Measurements from ENCODE around the gene SUN1. TPM values are rescaled to one million over a fixed set of nuclear protein-coding genes. Genes with fewer than 3 reads are reported as not detected.
A peak's percentile ranks its signal among the peaks of the same experiment; 100 is the strongest.

SUN1 gene
- polyA plus RNA-seq, 3 donors from 2014 or later, result 19.3 to 31.5 (median 19.8) TPM

- peaks cover 0 to 5% (median 0%) of the 10 kb centered on the region in 3 donors for H3K36me3 Mint-ChIP-seq
- H3K27me3 Mint-ChIP-seq (ENCODE audit: low read depth in 3 of 3), result peaks cover 6 to 17% (median 9%) of the 10 kb centered on the region in 3 donors
- peaks cover 32 to 34% of the 10 kb centered on the region in 2 donors for H3K4me1 Mint-ChIP-seq
- peak within 1 kb of the TSS; percentile 88 to 94 (median 93) for H3K4me3 Mint-ChIP-seq
- peak within 1 kb of the TSS; percentile 82 to 96 (median 91) for H3K27ac Mint-ChIP-seq
- H3K9me3 Mint-ChIP-seq, result no peaks in the 10 kb centered on the region
- peak; percentile 99 for DNase-seq
Observed at GRCh38 chr7:876077-876971, 44.0 kb downstream of the SUN1 start, which contains the start of gene GET4. Gene GET4 (plus strand): TSS chr7:876554. CDS start chr7:876646, 92 bp downstream.

GRCh38 chr7:876972-877311 lies 44.7 kb downstream of the SUN1 start:
- Mint-ChIP-seq H3K4me3 (peak overlapping the region; percentile 88 to 94 (median 93)), H3K36me3 (peaks cover 0 to 5% (median 1%) of the 10 kb centered on the region in 3 donors), H3K27me3 (ENCODE audit: low read depth in 3 of 3) (peaks cover 6 to 17% (median 8%) of the 10 kb centered on the region in 3 donors), H3K9me3 (no peaks in the 10 kb centered on the region), H3K27ac (peak overlapping the region; percentile 82 to 96 (median 91)), H3K4me1 (peaks cover 35 to 39% of the 10 kb centered on the region in 2 donors)
- no peak for DNase-seq

- peak overlapping the region; percentile 82 to 96 (median 91) for H3K27ac Mint-ChIP-seq
- peaks cover 38 to 44% of the 10 kb centered on the region in 2 donors for H3K4me1 Mint-ChIP-seq
- peaks cover 6 to 15% (median 9%) of the 10 kb centered on the region in 3 donors for H3K27me3 Mint-ChIP-seq (ENCODE audit: low read depth in 3 of 3)
- no peaks in the 10 kb centered on the region for H3K9me3 Mint-ChIP-seq
- H3K36me3 Mint-ChIP-seq, result peaks cover 0 to 5% (median 3%) of the 10 kb centered on the region in 3 donors
- H3K4me3 Mint-ChIP-seq, result peak overlapping the region; percentile 88 to 94 (median 93)
- no peak for DNase-seq
Observed at GRCh38 chr7:877312-878232, 45.3 kb downstream of the SUN1 start.

GRCh38 chr7:879093-879492 lies 46.8 kb downstream of the SUN1 start:
- Mint-ChIP-seq H3K9me3 (no peaks in the 10 kb centered on the region), H3K4me1 (peaks cover 40 to 45% of the 10 kb centered on the region in 2 donors), H3K27ac (no peak overlapping the region), H3K36me3 (peaks cover 0 to 3% (median 3%) of the 10 kb centered on the region in 3 donors), H3K4me3 (peak overlapping the region; percentile 41 to 58 (median 51)), H3K27me3 (ENCODE audit: low read depth in 3 of 3) (peaks cover 6 to 18% (median 10%) of the 10 kb centered on the region in 3 donors)
- DNase-seq, result no peak

DNA sequence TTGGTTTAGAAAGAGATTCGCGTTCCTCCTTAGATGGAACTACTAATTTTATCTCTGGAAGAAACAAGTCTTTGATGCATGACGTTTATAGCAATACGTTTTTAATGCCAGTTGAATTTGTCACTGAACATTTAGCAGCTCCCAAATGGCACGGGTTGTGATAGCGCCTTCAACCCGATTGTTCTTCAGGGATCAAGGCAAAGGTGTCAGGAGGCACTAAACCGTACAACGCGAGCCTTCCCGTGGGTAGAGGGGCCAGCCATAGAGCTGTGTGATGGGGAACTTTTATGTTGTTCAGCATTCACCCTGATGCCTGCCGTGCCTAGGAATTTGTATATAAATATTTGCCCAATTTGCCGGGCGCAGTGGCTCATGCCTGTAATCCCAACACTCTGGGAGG lies 47.4 kb downstream of the SUN1 start:
- peaks cover 0 to 3% (median 3%) of the 10 kb centered on the region in 3 donors for H3K36me3 Mint-ChIP-seq
- DNase-seq, result no peak
- H3K4me1 Mint-ChIP-seq, result peaks cover 45 to 51% of the 10 kb centered on the region in 2 donors
- H3K27me3 Mint-ChIP-seq (ENCODE audit: low read depth in 3 of 3), result peaks cover 6 to 20% (median 10%) of the 10 kb centered on the region in 3 donors
- peak overlapping the region in 1 of 5 donors; percentile 47 for H3K4me3 Mint-ChIP-seq
- H3K27ac Mint-ChIP-seq, result no peak overlapping the region
- no peaks in the 10 kb centered on the region for H3K9me3 Mint-ChIP-seq

DNA sequence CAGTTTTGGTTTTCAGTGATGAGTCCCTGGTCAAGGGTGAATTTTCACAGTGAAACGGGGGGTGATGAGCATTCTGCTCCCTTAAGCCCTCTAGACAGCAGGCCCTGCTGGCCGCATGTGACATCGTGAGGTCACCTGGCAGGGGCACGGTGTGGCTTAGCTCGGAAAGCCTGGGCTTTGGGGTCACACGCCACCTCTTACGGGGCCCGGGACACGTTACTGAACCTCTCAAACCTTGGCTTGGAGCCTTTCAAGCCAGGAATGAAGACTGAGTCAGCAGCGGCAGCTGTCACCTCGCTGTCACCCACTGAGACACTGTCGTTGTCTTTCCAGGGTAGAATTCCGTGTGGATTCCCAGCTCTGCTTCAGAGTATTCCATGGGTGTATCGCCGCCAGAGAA lies 48.2 kb downstream of the SUN1 start:
- H3K4me3 Mint-ChIP-seq, result no peak overlapping the region
- peaks cover 6 to 21% (median 10%) of the 10 kb centered on the region in 3 donors for H3K27me3 Mint-ChIP-seq (ENCODE audit: low read depth in 3 of 3)
- no peak for DNase-seq
- H3K4me1 Mint-ChIP-seq, result peaks cover 47 to 55% of the 10 kb centered on the region in 2 donors
- H3K36me3 Mint-ChIP-seq, result peaks cover 0 to 3% (median 3%) of the 10 kb centered on the region in 3 donors
- H3K27ac Mint-ChIP-seq, result no peak overlapping the region
- H3K9me3 Mint-ChIP-seq, result no peaks in the 10 kb centered on the region

GRCh38 chr7:881441-882234 lies 49.4 kb downstream of the SUN1 start:
- DNase-seq, result no peak
- Mint-ChIP-seq H3K4me3 (no peak overlapping the region), H3K27me3 (ENCODE audit: low read depth in 3 of 3) (peaks cover 9 to 25% (median 10%) of the 10 kb centered on the region in 3 donors), H3K36me3 (peaks cover 0 to 3% (median 3%) of the 10 kb centered on the region in 3 donors), H3K9me3 (no peaks in the 10 kb centered on the region), H3K27ac (no peak overlapping the region), H3K4me1 (peaks cover 49 to 55% of the 10 kb centered on the region in 2 donors)

DNA sequence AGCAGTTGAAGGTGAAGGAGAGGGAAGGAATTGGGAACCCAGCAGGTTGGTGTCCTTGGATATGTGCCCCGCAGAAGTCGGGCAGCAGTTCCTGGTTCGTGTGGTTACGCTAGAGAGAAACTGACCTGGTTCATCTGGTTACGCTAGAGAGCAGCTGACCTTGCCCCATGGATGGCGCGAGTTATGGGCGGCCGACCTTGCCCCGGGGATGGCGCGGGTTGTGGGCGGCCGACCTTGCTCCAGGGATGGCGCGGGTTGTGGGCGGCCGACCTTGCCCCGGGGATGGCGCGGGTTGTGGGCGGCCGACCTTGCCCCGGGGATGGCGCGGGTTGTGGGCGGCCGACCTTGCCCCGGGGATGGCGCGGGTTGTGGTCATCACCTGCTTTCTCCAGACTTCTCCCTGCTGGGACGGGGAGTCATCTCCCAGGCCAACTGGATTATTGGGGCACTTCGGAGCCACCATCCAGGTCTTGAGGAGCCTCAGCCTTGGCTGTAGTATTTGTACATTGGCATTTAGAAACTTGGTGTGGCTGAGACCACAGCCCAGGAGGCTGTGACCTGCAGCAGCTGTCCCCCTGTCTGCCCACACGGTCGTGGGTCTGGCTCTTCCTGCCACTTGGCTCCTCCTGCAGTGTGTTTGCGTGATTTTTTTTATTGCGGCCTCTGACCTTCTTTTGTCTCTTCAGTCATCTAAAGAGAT lies 50.2 kb downstream of the SUN1 start:
- H3K9me3 Mint-ChIP-seq, result no peaks in the 10 kb centered on the region
- H3K4me1 Mint-ChIP-seq, result peaks cover 44 to 55% of the 10 kb centered on the region in 2 donors
- peaks cover 0 to 3% (median 3%) of the 10 kb centered on the region in 3 donors for H3K36me3 Mint-ChIP-seq
- no peak for DNase-seq
- peaks cover 5 to 23% (median 7%) of the 10 kb centered on the region in 3 donors for H3K27me3 Mint-ChIP-seq (ENCODE audit: low read depth in 3 of 3)
- no peak overlapping the region for H3K4me3 Mint-ChIP-seq
- peak overlapping the region in 1 of 6 donors; percentile 12 for H3K27ac Mint-ChIP-seq

GRCh38 chr7:883055-884021 lies 51.1 kb downstream of the SUN1 start:
- Mint-ChIP-seq H3K27ac (peak overlapping the region in 1 of 6 donors; percentile 55), H3K4me3 (no peak overlapping the region), H3K4me1 (peaks cover 42 to 49% of the 10 kb centered on the region in 2 donors), H3K9me3 (no peaks in the 10 kb centered on the region), H3K36me3 (peaks cover 0 to 7% (median 3%) of the 10 kb centered on the region in 3 donors), H3K27me3 (ENCODE audit: low read depth in 3 of 3) (peaks cover 5 to 21% (median 7%) of the 10 kb centered on the region in 3 donors)
- no peak for DNase-seq

GRCh38 chr7:884191-885003 lies 52.1 kb downstream of the SUN1 start:
- Mint-ChIP-seq H3K27ac (peak overlapping the region in 2 of 6 donors; percentile 51 to 58), H3K27me3 (ENCODE audit: low read depth in 3 of 3) (peaks cover 5 to 19% (median 8%) of the 10 kb centered on the region in 3 donors), H3K36me3 (peaks cover 0 to 7% (median 3%) of the 10 kb centered on the region in 3 donors), H3K9me3 (no peaks in the 10 kb centered on the region), H3K4me3 (no peak overlapping the region), H3K4me1 (peaks cover 36 to 41% of the 10 kb centered on the region in 2 donors)
- DNase-seq, result no peak

Data from immature natural killer cell (primary cell).